Transverse colon (tissue), 4 donors: ENCODE measurements around the gene PPFIBP2. TPM values are rescaled to one million over a fixed set of nuclear protein-coding genes. Genes with fewer than 3 reads are reported as not detected.

ENCODE experiments used
- DNase-seq: peaks from one replicate; pipeline ENCODE4 v3.0.0-alpha.2; 2019
- H3K27ac ChIP-seq, 4 donors: fragments of 200-600 bp; sonication (generic); 2 replicates each; pipeline ENCODE4 v1.5.1; 2016 to 2018; ENCODE audit warnings: inconsistent platforms in 4 of 4
- H3K27me3 ChIP-seq: fragments of 200-600 bp; sonication (generic); 2 replicates; pipeline ENCODE4 v1.5.1; 2017; ENCODE audit warnings: inconsistent platforms
- H3K36me3 ChIP-seq, 4 donors: fragments of 200-600 bp; sonication (generic); 2 replicates each; pipeline ENCODE4 v1.5.1; 2017 to 2019; ENCODE audit warnings: inconsistent platforms in 4 of 4
- H3K4me1 ChIP-seq, 4 donors: fragments of 200-600 bp; sonication (generic); 2 replicates each; pipeline ENCODE4 v1.5.1; 2017 to 2020; ENCODE audit warnings: inconsistent platforms in 4 of 4
- H3K4me3 ChIP-seq, 4 donors: fragments of 200-600 bp; sonication (generic); 1 replicate in 1 of 4; 2 replicates in 3 of 4; pipeline versions ENCODE4 v1.5.1 to v1.6.1; 2017 to 2019; ENCODE audit warnings: inconsistent platforms in 4 of 4
- H3K9me3 ChIP-seq, 2 donors: fragments of 200-600 bp; sonication (generic); 2 replicates each; pipeline ENCODE4 v1.5.1; 2017 to 2019; ENCODE audit warnings: inconsistent platforms in 2 of 2
- CTCF ChIP-seq, 5 experiments: fragments of 200-600 bp in 3 of 5; fragments of 450-650 bp in 2 of 5; sonication (generic) in 3 of 5; IDR thresholded peaks; 1 replicate in 2 of 5; 2 replicates in 3 of 5; pipeline ENCODE4 v1.5.1; 2016 to 2017; ENCODE audit warnings: antibody characterized with exemption in 5 of 5, inconsistent platforms in 3 of 5, mild to moderate bottlenecking in 2 of 5, moderate library complexity in 1 of 5
- EP300 ChIP-seq: sonication (generic); formaldehyde crosslinking; IDR thresholded peaks from one replicate; pipeline ENCODE4 v1.6.1; 2017; ENCODE audit warnings: antibody characterized with exemption, low read depth
- POLR2A ChIP-seq: fragments of 450-650 bp; IDR thresholded peaks from one replicate; pipeline ENCODE4 v1.6.1; 2016; ENCODE audit warnings: antibody characterized with exemption, mild to moderate bottlenecking, moderate library complexity
- POLR2AphosphoS5 ChIP-seq, 3 donors: sonication (generic); formaldehyde crosslinking; IDR thresholded peaks; one replicate each; pipeline ENCODE4 v1.6.1; 2016; ENCODE audit warnings: antibody characterized with exemption in 3 of 3
- WGBS, 2 donors: methylation state at CpG; one replicate each; pipeline ENCODE4 v1.1.5; 2018; ENCODE audit warnings: low coverage in 1 of 2; 5-methylcytosine and 5-hydroxymethylcytosine counted together
- in situ Hi-C, 4 donors: fragments of 200-750 bp; cut with MboI; loops; one replicate each; pipeline versions ENCODE4 v1.15.0 to v1.15.1; 2017; ENCODE audit warnings: low sequenced_read_pairs in 3 of 4, low pct_ligation_motif_present in 1 of 4, low pct_unique_long_range_greater_than_20kb in 1 of 4
- intact Hi-C: fragments of 100-400 bp; cut with DNase I; formaldehyde crosslinking; loops from one replicate; pipeline ENCODE4 v1.15.1; 2023; ENCODE audit warnings: low total_unique reads
- total RNA-seq, 4 donors: library from RNA; depleted of rRNA; stranded (reverse); fragments of >200 nt; gene quantifications; one replicate each; pipeline ENCODE4 v1.1.0, GENCODE V29; 2016

PPFIBP2 gene
- total RNA-seq, 4 donors from 2014 or later, result 36.0 to 257 (median 83.3) TPM

- intact Hi-C loops (no loop called here), in situ Hi-C loops (no loop called here)
- DNase-seq, result no peak
- H3K36me3 ChIP-seq, result peaks cover 0 to 40% (median 12%) of the 10 kb centered on the region in 4 donors
- no peak overlapping the region for H3K27ac ChIP-seq
- no peak for TF ChIP-seq POLR2AphosphoS5 (IDR thresholded peaks at IDR 0.05)
- no peak for TF ChIP-seq CTCF (IDR thresholded peaks at IDR 0.05)
- no peak for TF ChIP-seq POLR2A
- no peak for TF ChIP-seq EP300
- H3K9me3 ChIP-seq, result no peaks in the 10 kb centered on the region
- H3K4me3 ChIP-seq, result no peak overlapping the region
- H3K27me3 ChIP-seq, result no peaks in the 10 kb centered on the region
- no peaks in the 10 kb centered on the region for H3K4me1 ChIP-seq
- WGBS, 2 donors, result 93 to 100% methylated on average over 2 of the region's 2 CpGs
These were observed 118.4 kb downstream of the PPFIBP2 start for GRCh38 chr11:7632211-7632610.

GRCh38 chr11:7635137-7635536, 121.3 kb downstream of the PPFIBP2 start:
- Histone ChIP-seq H3K9me3 (no peaks in the 10 kb centered on the region), H3K4me1 (peaks cover 7 to 24% (median 17%) of the 10 kb centered on the region in 4 donors), H3K27me3 (no peaks in the 10 kb centered on the region), H3K36me3 (peaks cover 0 to 37% (median 12%) of the 10 kb centered on the region in 4 donors), H3K4me3 (no peak overlapping the region), H3K27ac (no peak overlapping the region)
- no peak for DNase-seq
- in situ Hi-C loops, result no loop called here
- no peak for TF ChIP-seq POLR2A
- no peak for TF ChIP-seq EP300
- no peak for TF ChIP-seq CTCF (IDR thresholded peaks at IDR 0.05)
- TF ChIP-seq POLR2AphosphoS5 (IDR thresholded peaks at IDR 0.05), result no peak
- intact Hi-C loops, result no loop called here
- 86 to 100% methylated on average over 1 to 4 of the region's 4 CpGs for WGBS, 2 donors

GRCh38 chr11:7635708-7636107, 121.9 kb downstream of the PPFIBP2 start:
- no peak overlapping the region for H3K27ac ChIP-seq
- DNase-seq, result no peak
- H3K4me3 ChIP-seq, result no peak overlapping the region
- in situ Hi-C loops, result no loop called here
- TF ChIP-seq EP300 (no peak), POLR2AphosphoS5 (IDR thresholded peaks at IDR 0.05) (no peak), POLR2A (no peak), CTCF (IDR thresholded peaks at IDR 0.05) (no peak)
- peaks cover 0 to 34% (median 12%) of the 10 kb centered on the region in 4 donors for H3K36me3 ChIP-seq
- peaks cover 7 to 30% (median 20%) of the 10 kb centered on the region in 4 donors for H3K4me1 ChIP-seq
- H3K27me3 ChIP-seq, result no peaks in the 10 kb centered on the region
- intact Hi-C loops, result no loop called here
- WGBS, 2 donors, result 81 to 83% methylated on average over 4 of the region's 4 CpGs
- H3K9me3 ChIP-seq, result no peaks in the 10 kb centered on the region

GRCh38 chr11:7636350-7636749, 122.6 kb downstream of the PPFIBP2 start:
- 73 to 100% methylated on average over 2 to 6 of the region's 6 CpGs for WGBS, 2 donors
- Histone ChIP-seq H3K27ac (no peak overlapping the region), H3K36me3 (peaks cover 0 to 34% (median 11%) of the 10 kb centered on the region in 4 donors), H3K27me3 (no peaks in the 10 kb centered on the region), H3K4me3 (no peak overlapping the region), H3K9me3 (no peaks in the 10 kb centered on the region), H3K4me1 (peaks cover 7 to 34% (median 20%) of the 10 kb centered on the region in 4 donors)
- TF ChIP-seq EP300 (no peak), POLR2A (no peak), POLR2AphosphoS5 (IDR thresholded peaks at IDR 0.05) (no peak), CTCF (IDR thresholded peaks at IDR 0.05) (no peak)
- intact Hi-C loops, result no loop called here
- DNase-seq, result no peak
- in situ Hi-C loops, result no loop called here
